Testis (tissue), 2 donors: ENCODE data around the gene KRTAP4-2.

ENCODE experiments used
- POLR2A ChIP-seq: fragments of 450-650 bp; IDR thresholded peaks from one replicate; pipeline ENCODE4 v1.6.1; 2017; ENCODE audit warnings: antibody characterized with exemption, mild to moderate bottlenecking, moderate library complexity
- TF ChIP-seq, protein P1 (sequence below), 3 experiments: fragments of 450-650 bp in 2 of 3; fragments of 200-600 bp in 1 of 3; sonication (generic) in 1 of 3; IDR thresholded peaks; one replicate each; pipeline ENCODE4 v1.5.1; 2016 to 2019; ENCODE audit warnings: antibody characterized with exemption in 3 of 3, mild to moderate bottlenecking in 2 of 3, moderate library complexity in 1 of 3

DNA sequence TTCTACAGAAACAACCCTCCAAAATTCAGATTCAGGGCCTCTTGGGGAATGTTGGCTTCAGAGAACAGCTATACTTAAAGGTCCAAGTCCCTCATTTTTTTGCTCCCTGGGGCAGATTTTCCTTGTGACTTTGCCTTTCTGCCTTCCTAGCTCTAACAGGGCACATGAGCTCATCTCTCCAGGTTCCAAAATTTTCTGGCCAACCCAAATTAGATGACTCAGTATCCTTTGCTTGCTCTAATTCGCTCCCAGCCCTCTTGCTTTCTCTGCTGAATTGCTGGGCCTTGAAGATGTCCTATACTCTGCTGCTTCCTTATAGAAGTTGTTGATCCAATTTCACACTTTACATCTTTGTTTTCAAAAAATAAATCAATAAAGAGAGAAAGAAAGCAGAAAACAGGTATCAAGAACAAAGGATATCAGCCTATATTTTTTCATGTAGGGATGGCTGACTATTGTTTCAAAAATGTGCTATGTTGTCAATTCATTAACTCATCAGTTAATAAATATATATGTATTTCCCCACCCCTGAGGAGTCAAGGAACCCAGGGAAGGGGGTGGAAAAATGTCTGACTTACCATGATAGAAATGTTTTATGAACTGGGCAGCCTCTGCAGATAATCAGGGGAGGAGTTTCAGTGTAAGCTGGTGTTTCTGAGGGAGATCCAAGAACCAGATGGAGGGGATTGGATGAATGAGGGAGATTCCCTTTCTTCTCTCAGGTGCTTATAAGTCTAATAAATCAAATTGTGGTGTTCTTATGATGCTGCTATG lies 1.0 kb upstream of the KRTAP4-2 start:
- TF ChIP-seq, protein P1, sequence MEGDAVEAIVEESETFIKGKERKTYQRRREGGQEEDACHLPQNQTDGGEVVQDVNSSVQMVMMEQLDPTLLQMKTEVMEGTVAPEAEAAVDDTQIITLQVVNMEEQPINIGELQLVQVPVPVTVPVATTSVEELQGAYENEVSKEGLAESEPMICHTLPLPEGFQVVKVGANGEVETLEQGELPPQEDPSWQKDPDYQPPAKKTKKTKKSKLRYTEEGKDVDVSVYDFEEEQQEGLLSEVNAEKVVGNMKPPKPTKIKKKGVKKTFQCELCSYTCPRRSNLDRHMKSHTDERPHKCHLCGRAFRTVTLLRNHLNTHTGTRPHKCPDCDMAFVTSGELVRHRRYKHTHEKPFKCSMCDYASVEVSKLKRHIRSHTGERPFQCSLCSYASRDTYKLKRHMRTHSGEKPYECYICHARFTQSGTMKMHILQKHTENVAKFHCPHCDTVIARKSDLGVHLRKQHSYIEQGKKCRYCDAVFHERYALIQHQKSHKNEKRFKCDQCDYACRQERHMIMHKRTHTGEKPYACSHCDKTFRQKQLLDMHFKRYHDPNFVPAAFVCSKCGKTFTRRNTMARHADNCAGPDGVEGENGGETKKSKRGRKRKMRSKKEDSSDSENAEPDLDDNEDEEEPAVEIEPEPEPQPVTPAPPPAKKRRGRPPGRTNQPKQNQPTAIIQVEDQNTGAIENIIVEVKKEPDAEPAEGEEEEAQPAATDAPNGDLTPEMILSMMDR (IDR thresholded peaks at IDR 0.05): no peak
- TF ChIP-seq POLR2A: no peak
